HEK293 (cell line): ENCODE results near the gene HES5.

Source experiments
- ATF2 ChIP-seq: fragments of 450-650 bp; formaldehyde crosslinking; IDR thresholded peaks from 2 replicates; pipeline ENCODE4 v1.5.1; 2016; ENCODE audit warnings: missing biosample characterization, missing genetic modification characterization, low read depth
- BCL11A ChIP-seq: fragments of 450-650 bp; formaldehyde crosslinking; IDR thresholded peaks from 2 replicates; pipeline ENCODE4 v1.5.1; 2016; ENCODE audit warnings: low read depth, missing biosample characterization, missing genetic modification characterization
- GLI4 ChIP-seq: fragments of 450-650 bp; formaldehyde crosslinking; IDR thresholded peaks from 2 replicates; pipeline ENCODE4 v1.5.1; 2016; ENCODE audit warnings: missing biosample characterization, missing genetic modification characterization
- ZIC2 ChIP-seq: fragments of 450-650 bp; formaldehyde crosslinking; IDR thresholded peaks from 2 replicates; pipeline ENCODE4 v1.5.1; 2016; ENCODE audit warnings: missing biosample characterization, missing genetic modification characterization
- ZNF121 ChIP-seq: fragments of 450-650 bp; formaldehyde crosslinking; IDR thresholded peaks from 2 replicates; pipeline ENCODE4 v1.5.1; 2016; ENCODE audit warnings: missing biosample characterization, missing genetic modification characterization
- ZNF274 ChIP-seq, 2 experiments: fragments of 200-500 bp in 1 of 2; fragments of 450-650 bp in 1 of 2; sonication (Bioruptor generic) in 1 of 2; formaldehyde crosslinking in 1 of 2; IDR thresholded peaks; 2 replicates each; pipeline versions ENCODE4 v1.5.1 to v1.6.1; 2014 to 2016; ENCODE audit warnings: borderline replicate concordance in 1 of 2, inconsistent platforms in 1 of 2, low read length in 1 of 2, missing biosample characterization in 1 of 2, missing genetic modification characterization in 1 of 2
- ZNF341 ChIP-seq: fragments of 450-650 bp; formaldehyde crosslinking; IDR thresholded peaks from 2 replicates; pipeline ENCODE4; 2016; ENCODE audit warnings: low read depth, missing biosample characterization, missing genetic modification characterization
- ZNF548 ChIP-seq: fragments of 450-650 bp; formaldehyde crosslinking; IDR thresholded peaks from 2 replicates; pipeline ENCODE4 v1.5.1; 2016; ENCODE audit warnings: missing biosample characterization, missing genetic modification characterization
- ZNF670 ChIP-seq: fragments of 450-650 bp; formaldehyde crosslinking; IDR thresholded peaks from 2 replicates; pipeline ENCODE4 v1.5.1; 2016; ENCODE audit warnings: missing biosample characterization, missing genetic modification characterization, low read depth
- TF ChIP-seq, protein P1 (sequence below): fragments of 450-650 bp; formaldehyde crosslinking; IDR thresholded peaks from 2 replicates; pipeline ENCODE4 v1.5.1; 2016; ENCODE audit warnings: missing biosample characterization, missing genetic modification characterization

- no peak for TF ChIP-seq ATF2 (tag by site-specific recombination)
- no peak for TF ChIP-seq ZNF274 (IDR thresholded peaks at IDR 0.05; ENCODE audit: low read length)
- no peak for TF ChIP-seq ZNF274 (tag by site-specific recombination; IDR thresholded peaks at IDR 0.05; ENCODE audit: borderline replicate concordance)
- TF ChIP-seq BCL11A (tag by site-specific recombination): no peak
- TF ChIP-seq, protein P1, sequence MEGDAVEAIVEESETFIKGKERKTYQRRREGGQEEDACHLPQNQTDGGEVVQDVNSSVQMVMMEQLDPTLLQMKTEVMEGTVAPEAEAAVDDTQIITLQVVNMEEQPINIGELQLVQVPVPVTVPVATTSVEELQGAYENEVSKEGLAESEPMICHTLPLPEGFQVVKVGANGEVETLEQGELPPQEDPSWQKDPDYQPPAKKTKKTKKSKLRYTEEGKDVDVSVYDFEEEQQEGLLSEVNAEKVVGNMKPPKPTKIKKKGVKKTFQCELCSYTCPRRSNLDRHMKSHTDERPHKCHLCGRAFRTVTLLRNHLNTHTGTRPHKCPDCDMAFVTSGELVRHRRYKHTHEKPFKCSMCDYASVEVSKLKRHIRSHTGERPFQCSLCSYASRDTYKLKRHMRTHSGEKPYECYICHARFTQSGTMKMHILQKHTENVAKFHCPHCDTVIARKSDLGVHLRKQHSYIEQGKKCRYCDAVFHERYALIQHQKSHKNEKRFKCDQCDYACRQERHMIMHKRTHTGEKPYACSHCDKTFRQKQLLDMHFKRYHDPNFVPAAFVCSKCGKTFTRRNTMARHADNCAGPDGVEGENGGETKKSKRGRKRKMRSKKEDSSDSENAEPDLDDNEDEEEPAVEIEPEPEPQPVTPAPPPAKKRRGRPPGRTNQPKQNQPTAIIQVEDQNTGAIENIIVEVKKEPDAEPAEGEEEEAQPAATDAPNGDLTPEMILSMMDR (tag by site-specific recombination): no peak
- TF ChIP-seq ZNF548 (tag by site-specific recombination): no peak
- no peak for TF ChIP-seq ZIC2 (tag by site-specific recombination)
- TF ChIP-seq ZNF670 (tag by site-specific recombination): no peak
- TF ChIP-seq ZNF341 (tag by site-specific recombination): no peak
- TF ChIP-seq GLI4 (tag by site-specific recombination): no peak
- no peak for TF ChIP-seq ZNF121 (tag by site-specific recombination)
Observed at GRCh38 chr1:2575801-2576663, 46.0 kb upstream of the HES5 start.
